Epidermal melanocyte (primary cell): ENCODE results near the gene ADGRB3.

Experiments
- DNase-seq: peaks from one replicate; pipeline ENCODE4 v3.0.0; 2011; ENCODE audit warnings: low spot score; ENCODE audit not compliant: insufficient read length

The ADGRB3 gene

GRCh38 chr6:69026243-69026642, 391.2 kb downstream of the ADGRB3 start:
- DNase-seq, result no peak

- no peak for DNase-seq
These were observed 391.6 kb downstream of the ADGRB3 start for GRCh38 chr6:69026715-69027114.

GRCh38 chr6:69027861-69028260, 392.8 kb downstream of the ADGRB3 start:
- no peak for DNase-seq

GRCh38 chr6:69038841-69039240, 403.8 kb downstream of the ADGRB3 start:
- no peak for DNase-seq

- no peak for DNase-seq
These were observed 407.2 kb downstream of the ADGRB3 start for GRCh38 chr6:69042297-69042696.

GRCh38 chr6:69044534-69044933, 409.5 kb downstream of the ADGRB3 start:
- DNase-seq, result no peak

GRCh38 chr6:69059413-69059812, 424.3 kb downstream of the ADGRB3 start:
- no peak for DNase-seq

- no peak for DNase-seq
These were observed 426.0 kb downstream of the ADGRB3 start for GRCh38 chr6:69061066-69061465.

GRCh38 chr6:69063401-69063800, 428.3 kb downstream of the ADGRB3 start:
- no peak for DNase-seq

GRCh38 chr6:69064226-69064625, 429.1 kb downstream of the ADGRB3 start:
- DNase-seq, result no peak

- no peak for DNase-seq
These were observed 434.8 kb downstream of the ADGRB3 start for GRCh38 chr6:69069881-69070280.

- no peak for DNase-seq
These were observed 437.7 kb downstream of the ADGRB3 start for GRCh38 chr6:69072796-69073195.

- no peak for DNase-seq
These were observed 449.8 kb downstream of the ADGRB3 start for GRCh38 chr6:69084746-69085335.

GRCh38 chr6:69086689-69087088, 451.6 kb downstream of the ADGRB3 start:
- no peak for DNase-seq

- no peak for DNase-seq
These were observed 454.5 kb downstream of the ADGRB3 start for GRCh38 chr6:69089539-69089938.

- DNase-seq, result no peak
These were observed 455.1 kb downstream of the ADGRB3 start for GRCh38 chr6:69090132-69090531.

GRCh38 chr6:69096681-69097080, 461.6 kb downstream of the ADGRB3 start:
- no peak for DNase-seq

GRCh38 chr6:69097948-69098347, 462.9 kb downstream of the ADGRB3 start:
- DNase-seq, result no peak

- DNase-seq, result no peak
These were observed 463.8 kb downstream of the ADGRB3 start for GRCh38 chr6:69098910-69099309.

GRCh38 chr6:69100772-69101171, 465.7 kb downstream of the ADGRB3 start:
- no peak for DNase-seq

- DNase-seq, result no peak
These were observed 467.3 kb downstream of the ADGRB3 start for GRCh38 chr6:69102416-69102815.

- DNase-seq, result no peak
These were observed 470.2 kb downstream of the ADGRB3 start for GRCh38 chr6:69105288-69105687.

GRCh38 chr6:69106511-69106910, 471.4 kb downstream of the ADGRB3 start:
- DNase-seq, result no peak

GRCh38 chr6:69111301-69111700, 476.2 kb downstream of the ADGRB3 start:
- no peak for DNase-seq
